ENCODE data around the gene LSS. TPM values are rescaled to one million over a fixed set of nuclear protein-coding genes. Genes with fewer than 3 reads are reported as not detected.

The LSS gene
- total RNA-seq, 4 donors from 2014 or later: 53.2 to 75.2 (median 62.3) TPM

- intact Hi-C loops (cut with DNase I; ENCODE audit: low total_unique reads) (no loop called here), in situ Hi-C loops (cut with MboI; ENCODE audit: low pct_ligation_motif_present in 1 of 4, low pct_unique_long_range_greater_than_20kb in 1 of 4, low sequenced_read_pairs in 3 of 4) (no loop called here)
- no peak overlapping the region for H3K4me3 ChIP-seq
- H3K27me3 ChIP-seq: no peaks in the 10 kb centered on the region
- 90 to 92% methylated on average over 2 to 13 of the region's 13 CpGs for WGBS, 2 donors (ENCODE audit: low coverage in 1 of 2)
- peaks cover 0 to 75% (median 36%) of the 10 kb centered on the region in 4 donors for H3K36me3 ChIP-seq
- TF ChIP-seq CTCF (IDR thresholded peaks at IDR 0.05) (no peak), EP300 (IDR thresholded peaks at IDR 0.05; ENCODE audit: low read depth) (no peak), POLR2A (IDR thresholded peaks at IDR 0.05) (no peak), POLR2AphosphoS5 (IDR thresholded peaks at IDR 0.05) (no peak)
- no peak overlapping the region for H3K27ac ChIP-seq
- no peak for DNase-seq
- H3K4me1 ChIP-seq: no peaks in the 10 kb centered on the region
- H3K9me3 ChIP-seq: no peaks in the 10 kb centered on the region
These were observed 39.8 kb upstream of the LSS start for GRCh38 chr21:46268371-46268770.

GRCh38 chr21:46266946-46267345, 38.4 kb upstream of the LSS start:
- H3K36me3 ChIP-seq: peaks cover 0 to 65% (median 31%) of the 10 kb centered on the region in 4 donors
- no peaks in the 10 kb centered on the region for H3K9me3 ChIP-seq
- no peaks in the 10 kb centered on the region for H3K27me3 ChIP-seq
- no peak for TF ChIP-seq POLR2A (IDR thresholded peaks at IDR 0.05)
- no peaks in the 10 kb centered on the region for H3K4me1 ChIP-seq
- H3K4me3 ChIP-seq: no peak overlapping the region
- WGBS, 2 donors (ENCODE audit: low coverage in 1 of 2): 94 to 100% methylated on average over 4 to 19 of the region's 19 CpGs
- no peak overlapping the region for H3K27ac ChIP-seq
- in situ Hi-C loops (cut with MboI; ENCODE audit: low pct_ligation_motif_present in 1 of 4, low pct_unique_long_range_greater_than_20kb in 1 of 4, low sequenced_read_pairs in 3 of 4): no loop called here
- intact Hi-C loops (cut with DNase I; ENCODE audit: low total_unique reads): no loop called here
- DNase-seq: no peak

- Histone ChIP-seq H3K27ac (no peak overlapping the region), H3K4me1 (no peaks in the 10 kb centered on the region), H3K4me3 (no peak overlapping the region), H3K27me3 (no peaks in the 10 kb centered on the region), H3K36me3 (peaks cover 0 to 64% (median 31%) of the 10 kb centered on the region in 4 donors), H3K9me3 (no peaks in the 10 kb centered on the region)
- intact Hi-C loops (cut with DNase I; ENCODE audit: low total_unique reads) (no loop called here), in situ Hi-C loops (cut with MboI; ENCODE audit: low pct_ligation_motif_present in 1 of 4, low pct_unique_long_range_greater_than_20kb in 1 of 4, low sequenced_read_pairs in 3 of 4) (no loop called here)
- TF ChIP-seq POLR2AphosphoS5 (IDR thresholded peaks at IDR 0.05) (no peak), EP300 (IDR thresholded peaks at IDR 0.05; ENCODE audit: low read depth) (no peak), POLR2A (IDR thresholded peaks at IDR 0.05) (no peak), CTCF (IDR thresholded peaks at IDR 0.05) (no peak)
- no peak for DNase-seq
- 40 to 88% methylated on average over 1 to 26 of the region's 26 CpGs for WGBS, 2 donors (ENCODE audit: low coverage in 1 of 2)
These were observed 37.4 kb upstream of the LSS start for GRCh38 chr21:46265736-46266525.

- 92% methylated on average over 13 of the region's 13 CpGs; no CpG with 5 or more reads in 1 of the 2 donors for WGBS, 2 donors (ENCODE audit: low coverage in 1 of 2)
- H3K27ac ChIP-seq: no peak overlapping the region
- H3K27me3 ChIP-seq: no peaks in the 10 kb centered on the region
- H3K4me3 ChIP-seq: no peak overlapping the region
- DNase-seq: no peak
- H3K4me1 ChIP-seq: no peaks in the 10 kb centered on the region
- in situ Hi-C loops (cut with MboI; ENCODE audit: low pct_ligation_motif_present in 1 of 4, low pct_unique_long_range_greater_than_20kb in 1 of 4, low sequenced_read_pairs in 3 of 4): no loop called here
- peaks cover 0 to 64% (median 32%) of the 10 kb centered on the region in 4 donors for H3K36me3 ChIP-seq
- H3K9me3 ChIP-seq: no peaks in the 10 kb centered on the region
- intact Hi-C loops (cut with DNase I; ENCODE audit: low total_unique reads): no loop called here
- TF ChIP-seq POLR2A (IDR thresholded peaks at IDR 0.05) (no peak), EP300 (IDR thresholded peaks at IDR 0.05; ENCODE audit: low read depth) (no peak), POLR2AphosphoS5 (IDR thresholded peaks at IDR 0.05) (no peak), CTCF (IDR thresholded peaks at IDR 0.05) (no peak)
These were observed 36.1 kb upstream of the LSS start for GRCh38 chr21:46264690-46265144.

Measured in transverse colon (tissue), 4 donors.